BJ (cell line): ENCODE results near the gene TMEM14A. TPM values are rescaled to one million over a fixed set of nuclear protein-coding genes. Genes with fewer than 3 reads are reported as not detected.

Experiments
- CTCF ChIA-PET: fragments of 350-600 bp; formaldehyde crosslinking; extraction: SDS; loops from one replicate; lab custom pipeline; 2021; ENCODE audit warnings: antibody characterized with exemption, inconsistent platforms; lab: Yijun Ruan, JAX
- POLR2A ChIA-PET: fragments of 300-600 bp; sonication (Branson Sonifier 250); formaldehyde crosslinking; extraction: SDS; loops from one replicate; lab custom pipeline; 2021; ENCODE audit warnings: antibody characterized with exemption; lab: Charles Lee
- DNase-seq: peaks from one replicate; pipeline ENCODE4 v3.0.0-alpha.2; 2011; ENCODE audit warnings: low read depth
- H3K27me3 ChIP-seq: 2 replicates; pipeline ENCODE4 v1.6.0; 2011; ENCODE audit warnings: low read length; ENCODE audit not compliant: control insufficient read depth, insufficient read depth
- H3K36me3 ChIP-seq: 2 replicates; pipeline ENCODE4 v1.5.1; 2011; ENCODE audit warnings: low read length; ENCODE audit not compliant: control insufficient read depth, insufficient read depth
- H3K4me3 ChIP-seq: 2 replicates; pipeline ENCODE4 v1.5.1; 2011; ENCODE audit warnings: low read depth, mild to moderate bottlenecking, control low read depth, low read length
- CTCF ChIP-seq: IDR thresholded peaks from 2 replicates; pipeline ENCODE4 v1.5.1; 2011; ENCODE audit warnings: low read depth, mild to moderate bottlenecking, control low read depth, inconsistent platforms, low read length, moderate library complexity; ENCODE audit not compliant: insufficient read depth
- polyA plus RNA-seq: library from polyadenylated mRNA; depleted of rRNA; stranded (reverse); fragments of >200 nt; gene quantifications from 2 replicates; pipeline ENCODE4 v1.2.3, GENCODE V29; 2011

TMEM14A gene
- polyA plus RNA-seq, 1 experiment: 20.4 TPM

GRCh38 chr6:52666071-52666470, 4.8 kb upstream of the TMEM14A start:
- no peak for TF ChIP-seq CTCF
- H3K36me3 ChIP-seq: peaks cover 2% of the 10 kb centered on the region
- H3K4me3 ChIP-seq: no peak overlapping the region; the same call in 1 of the 2 replicates
- CTCF ChIA-PET: interaction anchor here (0.9 to 1.7 kb wide), 3 partner anchors 14 to 250 kb away, joined by 3 to 6 read pairs (median 3); no protein-coding TSS in a partner anchor
- H3K27me3 ChIP-seq: no peaks in the 10 kb centered on the region
- POLR2A ChIA-PET: no interaction called here
- no peak for DNase-seq

GRCh38 chr6:52666523-52666922, 4.4 kb upstream of the TMEM14A start:
- Histone ChIP-seq H3K36me3 (peaks cover 2% of the 10 kb centered on the region), H3K27me3 (no peaks in the 10 kb centered on the region), H3K4me3 (no peak overlapping the region)
- POLR2A ChIA-PET: interaction anchor here (0.6 kb wide), 1 partner anchor 245 kb away, joined by 5 read pairs; no protein-coding TSS in a partner anchor
- CTCF ChIA-PET: interaction anchor here (1.5 to 1.7 kb wide), 2 partner anchors 15 to 251 kb away, joined by 3 to 6 read pairs; no protein-coding TSS in a partner anchor
- no peak for TF ChIP-seq CTCF
- no peak for DNase-seq

- POLR2A ChIA-PET: no interaction called here
- Histone ChIP-seq H3K4me3 (no peak overlapping the region), H3K36me3 (peaks cover 2% of the 10 kb centered on the region), H3K27me3 (no peaks in the 10 kb centered on the region)
- no peak for TF ChIP-seq CTCF
- DNase-seq: no peak
- CTCF ChIA-PET: interaction anchor here (1.1 kb wide), 2 partner anchors 248 to 260 kb away, joined by 3 to 4 read pairs; no protein-coding TSS in a partner anchor
These were observed 3.3 kb upstream of the TMEM14A start for GRCh38 chr6:52667572-52667971.

GRCh38 chr6:52671676-52672075, 763 bp downstream of the TMEM14A start:
- H3K4me3 ChIP-seq: peak overlapping the region; percentile 73
- no peak for TF ChIP-seq CTCF
- no peak for DNase-seq
- POLR2A ChIA-PET: no interaction called here
- CTCF ChIA-PET: interaction anchor here (1.4 kb wide), 1 partner anchor 20 kb away, joined by 3 read pairs; no protein-coding TSS in a partner anchor
- no peaks in the 10 kb centered on the region for H3K27me3 ChIP-seq
- H3K36me3 ChIP-seq: peaks cover 2% of the 10 kb centered on the region

GRCh38 chr6:52672412-52673025, 1.6 kb downstream of the TMEM14A start:
- Histone ChIP-seq H3K36me3 (peaks cover 2% of the 10 kb centered on the region), H3K27me3 (no peaks in the 10 kb centered on the region), H3K4me3 (no peak overlapping the region)
- TF ChIP-seq CTCF: no peak
- CTCF ChIA-PET: interaction anchor here (1.4 kb wide), 1 partner anchor 20 kb away, joined by 3 read pairs; no protein-coding TSS in a partner anchor
- POLR2A ChIA-PET: no interaction called here
- DNase-seq: no peak
